Stimulated activated CD4-positive, alpha-beta T cell treated with anti-CD3 and anti-CD28 coated beads, Interleukin-12 subunit alpha, Interleukin-12 subunit beta, amount 100 ng/mL, for 48 hours (primary cell): ENCODE data around the gene JHY.
A peak's percentile ranks its signal among the peaks of the same experiment; 100 is the strongest.
"Not testable (repeated sequence)": the region's sequence is repeated elsewhere in the genome, so short reads cannot be mapped to it uniquely, and the experiment has no call there.

Source experiments
- DNase-seq, 3 donors: peaks; one replicate each; pipeline ENCODE4 v3.0.0-alpha.2; 2020; ENCODE audit warnings: low read depth in 2 of 3, low spot score in 1 of 3

The JHY gene

GRCh38 chr11:122882189-122882856, at the start of gene JHY:
Gene JHY, plus strand, starts transcription at chr11:122882759. Its CDS starts 3,091 bp downstream, at chr11:122885850.
- peak in 2 of 3 donors; percentile 7 to 23 for DNase-seq

- no peak for DNase-seq
These were observed 48.6 kb upstream of the JHY start for GRCh38 chr11:122833846-122834464.

DNA sequence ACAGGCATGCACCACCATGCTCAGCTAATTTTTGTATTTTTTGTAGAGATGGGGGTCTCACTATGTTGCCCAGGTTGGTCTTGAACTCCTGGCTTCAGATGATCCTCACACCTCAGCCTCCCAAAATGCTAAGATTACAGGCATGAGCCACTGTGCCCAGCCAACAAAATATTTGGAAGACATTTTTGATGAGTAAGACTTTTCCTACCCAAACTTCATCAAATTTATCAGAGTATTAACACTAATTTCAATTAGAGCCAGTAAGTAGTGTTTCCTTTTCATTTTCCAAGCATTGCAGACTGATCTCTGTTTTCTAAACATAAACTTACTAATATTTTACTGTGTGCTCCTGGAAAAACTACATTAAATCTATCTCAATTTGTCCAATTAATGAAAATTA, 45.6 kb upstream of the JHY start:
- DNase-seq = no peak

DNA sequence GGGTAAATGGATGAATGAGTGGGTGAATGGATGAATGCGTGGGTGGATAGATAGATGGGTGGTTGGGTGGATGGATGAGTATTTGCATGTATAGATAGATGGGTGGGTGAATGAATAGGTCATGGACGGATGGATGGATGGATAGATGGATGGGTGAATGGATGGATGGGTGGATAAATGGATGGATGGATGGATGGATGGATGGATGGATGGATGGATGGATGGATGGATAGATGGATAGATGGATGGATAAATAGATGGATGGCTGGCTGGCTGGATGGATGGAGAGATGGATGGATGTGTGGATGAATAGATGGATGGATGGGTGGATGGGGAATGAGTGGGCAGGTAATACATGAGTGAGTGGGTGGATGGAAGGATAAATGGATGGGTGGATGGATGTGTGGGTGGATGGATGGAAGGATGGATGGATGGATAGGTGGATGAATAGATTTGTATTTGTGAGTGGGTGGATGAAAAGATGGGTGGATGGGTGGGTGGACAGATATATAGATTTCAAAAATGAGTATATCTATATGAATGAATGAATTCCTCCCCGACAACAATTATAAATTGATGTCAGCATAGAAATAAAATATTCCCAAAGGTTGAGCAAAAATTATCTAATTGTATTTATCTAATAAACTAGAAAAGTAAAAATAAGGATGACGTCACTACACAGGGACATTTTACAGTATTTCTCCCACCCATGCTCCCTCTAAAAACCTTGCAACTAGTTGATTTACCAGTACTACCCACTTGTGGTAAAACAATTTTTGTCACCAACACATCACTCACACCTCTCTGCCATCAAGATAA, 44.8 kb upstream of the JHY start:
- no peak for DNase-seq

DNA sequence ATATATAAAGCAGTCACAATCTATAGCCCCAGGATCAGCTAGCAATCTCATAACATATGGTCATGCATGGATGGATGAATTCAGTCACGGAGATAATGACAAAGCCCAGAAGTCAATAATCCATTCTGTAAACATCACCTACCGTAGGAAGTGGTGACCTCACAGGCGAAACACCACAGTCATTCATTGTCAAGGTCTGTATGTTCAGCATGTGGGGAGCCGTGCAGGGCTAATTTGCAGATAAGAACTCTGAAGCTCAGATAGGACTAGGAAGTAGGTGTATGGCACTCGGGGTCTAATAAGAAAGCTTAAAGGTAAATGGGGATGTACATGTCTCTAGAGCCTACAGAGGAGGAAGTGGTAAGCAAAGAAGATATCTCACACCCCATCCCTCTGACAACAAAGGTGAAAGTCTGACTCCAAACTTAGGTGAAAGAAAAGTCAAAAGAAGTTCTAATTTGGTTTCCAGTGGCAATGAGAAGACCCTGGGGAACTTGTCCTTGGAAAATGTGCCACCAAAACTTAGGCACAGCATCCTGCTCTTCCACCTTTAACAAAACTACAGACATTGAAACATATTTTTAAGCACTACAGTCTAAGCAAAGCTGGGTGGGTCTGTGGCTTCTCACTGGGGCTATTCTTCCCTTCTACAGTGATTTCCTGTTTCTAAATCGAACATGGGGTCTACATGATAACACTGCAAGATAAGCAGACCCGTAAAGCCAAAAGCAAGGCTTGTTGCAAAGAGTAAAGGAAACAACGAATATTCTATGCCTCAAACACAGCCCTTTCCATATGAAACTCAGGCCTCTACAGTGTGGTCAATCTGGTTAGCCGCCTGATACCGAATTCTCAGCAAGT, 39.0 kb upstream of the JHY start:
- no peak for DNase-seq

GRCh38 chr11:122847466-122847865, 35.1 kb upstream of the JHY start:
- no peak for DNase-seq

DNA sequence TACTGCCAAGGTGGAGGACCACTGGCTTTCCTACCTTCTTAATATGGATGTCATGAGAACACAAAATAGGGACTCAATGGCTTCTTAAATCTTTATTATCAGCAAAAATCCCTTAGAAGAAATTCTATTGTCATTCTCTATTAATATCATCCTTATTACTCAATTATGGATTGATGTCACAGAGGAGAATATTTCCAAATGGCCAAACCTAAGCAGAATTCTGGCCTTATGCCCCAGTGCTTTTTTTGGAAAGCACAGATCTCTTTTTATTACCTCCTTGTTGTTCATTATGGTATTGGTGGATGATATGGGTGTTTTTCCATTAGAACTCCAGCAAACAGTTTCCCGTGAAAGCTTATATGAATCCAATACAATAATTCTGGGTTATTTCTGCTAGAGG, 34.4 kb upstream of the JHY start:
- no peak for DNase-seq

- peak in 1 of 3 donors; percentile 8 for DNase-seq
These were observed 32.4 kb upstream of the JHY start for GRCh38 chr11:122850076-122850631.

DNA sequence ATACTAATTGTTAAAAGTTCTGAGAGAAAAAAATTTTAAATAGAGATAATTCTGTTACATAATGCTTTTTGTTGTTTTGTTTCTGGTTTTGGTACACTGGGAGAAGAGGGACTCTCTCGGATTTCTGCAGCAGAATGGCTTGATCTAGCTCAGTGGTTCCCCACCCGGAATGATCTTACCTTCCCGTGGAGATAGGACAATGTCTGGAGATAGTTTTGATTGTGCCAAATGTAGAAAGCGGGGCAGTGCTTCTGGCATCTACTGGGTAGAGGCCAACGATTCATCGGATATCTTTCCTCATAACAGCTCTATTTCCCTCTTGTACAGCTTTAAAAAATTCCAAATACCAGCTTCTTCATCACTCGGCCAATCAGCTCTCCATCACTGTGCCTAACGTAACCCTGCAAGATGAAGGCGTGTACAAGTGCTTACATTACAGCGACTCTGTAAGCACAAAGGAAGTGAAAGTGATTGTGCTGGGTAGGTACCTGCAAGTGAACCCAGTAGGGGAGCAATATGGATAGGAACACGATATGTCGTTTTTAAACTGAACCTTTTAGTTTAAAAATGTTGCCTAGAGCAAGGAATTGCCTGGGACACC, 31.1 kb upstream of the JHY start:
- no peak for DNase-seq

- DNase-seq = peak in 2 of 3 donors; percentile 16 to 17
These were observed 30.3 kb upstream of the JHY start for GRCh38 chr11:122852074-122852795.

DNA sequence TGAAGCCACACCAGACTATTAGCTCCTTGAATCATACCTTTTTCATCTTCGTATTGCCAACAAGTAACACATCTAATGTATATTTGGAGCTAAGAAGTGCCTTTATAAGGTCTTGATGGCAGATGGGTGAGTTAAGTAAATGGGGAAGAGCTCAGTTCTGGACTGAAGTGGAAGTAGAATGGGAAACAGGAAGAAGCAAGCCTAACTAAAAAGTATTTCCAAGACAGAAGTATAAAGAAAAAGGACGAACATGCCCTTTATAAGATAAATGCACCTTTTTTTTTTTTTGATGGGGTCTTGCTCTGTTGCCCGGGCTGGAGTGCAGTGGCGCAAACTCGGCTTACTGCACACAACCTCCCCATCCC, 29.8 kb upstream of the JHY start:
- no peak for DNase-seq

- DNase-seq = no peak
These were observed 29.3 kb upstream of the JHY start for GRCh38 chr11:122853261-122853660.

- DNase-seq = peak in 1 of 3 donors; percentile 68
These were observed 28.6 kb upstream of the JHY start for GRCh38 chr11:122853971-122854446.

GRCh38 chr11:122861631-122862030, 20.9 kb upstream of the JHY start:
- DNase-seq = no peak

DNA sequence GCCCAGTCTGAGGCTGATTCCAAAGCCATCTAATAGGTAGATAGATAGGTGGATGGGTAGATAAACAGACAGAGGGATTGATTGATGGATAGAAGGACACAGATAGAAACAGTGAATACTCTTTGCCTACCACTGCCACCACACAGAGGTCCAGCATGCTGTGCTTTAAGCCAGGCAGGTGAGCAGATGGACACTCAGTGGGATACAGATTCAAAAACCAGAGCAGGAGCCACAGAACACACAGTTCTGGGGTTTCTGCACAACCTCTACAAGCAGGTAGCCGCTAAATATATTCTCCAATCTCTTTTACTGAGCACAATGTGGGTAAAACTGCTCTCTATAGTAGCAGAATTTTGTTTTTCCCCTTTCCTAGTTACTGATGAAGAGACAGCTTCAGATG, 20.5 kb upstream of the JHY start:
- no peak for DNase-seq

DNA sequence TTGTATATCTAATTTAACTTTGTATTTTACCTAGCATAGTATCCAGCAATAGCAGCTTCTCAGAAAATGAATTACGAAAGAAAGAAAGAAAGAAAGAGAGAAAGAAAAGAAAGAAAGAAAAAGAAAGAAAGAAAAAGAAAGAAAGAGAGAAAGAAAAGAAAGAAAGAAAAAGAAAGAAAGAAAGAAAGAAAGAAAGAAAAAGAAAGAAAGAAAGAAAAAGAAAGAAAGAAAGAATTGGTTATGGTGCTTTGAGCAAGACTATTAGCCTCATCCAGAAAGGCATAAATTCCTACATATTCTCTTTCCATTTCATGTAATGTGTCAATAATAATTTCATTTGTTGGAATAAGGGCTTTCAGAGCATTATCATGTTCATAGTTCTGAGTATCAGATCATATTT, 19.4 kb upstream of the JHY start:
- DNase-seq = not testable (repeated sequence)

DNA sequence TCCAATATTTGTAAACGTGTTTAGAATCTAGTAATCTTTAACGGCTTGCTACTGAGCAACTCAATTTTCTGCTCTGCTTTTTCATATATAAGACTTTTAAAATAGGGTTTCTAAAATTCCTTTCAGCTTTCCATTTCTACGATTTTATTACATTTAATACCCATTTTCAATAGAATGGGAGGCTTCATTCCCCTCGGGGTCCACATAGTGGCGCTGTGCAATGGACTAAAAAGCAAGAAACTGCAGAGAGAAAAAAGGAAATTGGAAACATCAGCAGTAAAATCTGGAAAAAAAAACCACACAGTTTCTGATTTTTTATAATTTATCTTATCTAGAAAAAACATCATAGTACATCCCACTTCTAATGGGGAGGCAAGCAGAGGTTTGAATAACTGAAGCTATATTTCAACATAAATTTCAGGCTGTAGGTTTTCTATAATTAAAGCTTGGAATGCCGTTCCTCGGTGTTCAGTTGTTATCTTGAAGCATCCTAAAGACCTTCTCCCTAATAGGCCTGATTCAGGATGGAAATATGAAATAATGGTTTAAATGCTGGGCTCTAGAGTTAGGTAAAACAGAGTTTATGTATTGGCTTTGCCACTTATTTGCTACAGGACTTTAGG, 18.7 kb upstream of the JHY start:
- peak in 1 of 3 donors; percentile 24 for DNase-seq

DNA sequence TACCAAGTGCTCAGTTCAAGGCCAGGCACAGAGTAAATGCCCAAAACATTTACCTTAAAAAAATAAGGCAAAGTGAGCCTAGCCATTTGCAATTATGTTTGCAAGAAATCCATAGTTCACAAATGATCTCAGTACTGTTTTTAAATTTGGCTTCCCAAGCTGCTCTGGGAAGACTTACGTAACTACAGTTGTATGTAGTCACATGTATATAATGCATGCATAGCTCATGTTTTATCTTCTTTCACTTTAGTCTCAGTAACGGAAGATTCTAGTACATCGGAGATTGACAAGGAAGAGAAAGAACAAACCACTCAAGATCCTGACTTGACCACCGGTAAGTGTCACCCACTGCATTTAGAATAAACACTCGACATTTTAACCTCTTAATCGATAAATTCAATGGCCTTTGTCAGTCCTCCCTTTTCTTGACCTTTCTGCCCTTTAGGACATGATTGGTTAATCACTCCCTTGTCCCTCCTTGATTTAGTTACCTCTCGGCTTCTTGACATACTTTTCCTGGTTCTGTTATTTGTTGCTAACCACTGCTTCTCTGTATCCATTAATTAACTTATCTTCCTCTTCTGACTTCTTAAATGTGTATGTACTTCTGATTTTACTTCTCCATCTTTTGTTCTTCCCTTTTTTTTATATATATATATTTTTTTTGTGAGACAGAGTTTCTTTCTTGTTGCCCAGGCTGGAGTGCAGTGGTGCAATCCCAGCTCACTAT, 18.0 kb upstream of the JHY start:
- DNase-seq = no peak

GRCh38 chr11:122869622-122870021, 12.9 kb upstream of the JHY start:
- DNase-seq = no peak
